Testis (tissue), 3 donors: ENCODE results near the gene CRYZ. TPM values are rescaled to one million over a fixed set of nuclear protein-coding genes. Genes with fewer than 3 reads are reported as not detected.

ENCODE experiments used
- DNase-seq: peaks from one replicate; pipeline ENCODE4 v3.0.0-alpha.2; 2019
- H3K27ac ChIP-seq, 2 donors: fragments of 200-600 bp; sonication (generic); one replicate each; pipeline ENCODE4 v1.5.1; 2019
- H3K27me3 ChIP-seq: fragments of 200-600 bp; sonication (generic); one replicate; pipeline ENCODE4 v1.5.1; 2019
- H3K36me3 ChIP-seq: fragments of 200-600 bp; sonication (generic); one replicate; pipeline ENCODE4 v1.5.1; 2017; ENCODE audit warnings: low read depth; ENCODE audit errors: missing control alignments
- H3K4me1 ChIP-seq: fragments of 200-600 bp; sonication (generic); one replicate; pipeline ENCODE4 v1.5.1; 2019
- H3K4me3 ChIP-seq, 2 donors: fragments of 200-600 bp; sonication (generic); one replicate each; pipeline ENCODE4 v1.5.1; 2017 to 2019
- H3K9me3 ChIP-seq: fragments of 200-600 bp; sonication (generic); one replicate; pipeline ENCODE4 v1.5.1; 2017
- CTCF ChIP-seq, 3 experiments: fragments of 450-650 bp in 2 of 3; fragments of 200-600 bp in 1 of 3; sonication (generic) in 1 of 3; IDR thresholded peaks; one replicate each; pipeline ENCODE4 v1.5.1; 2016 to 2019; ENCODE audit warnings: antibody characterized with exemption in 3 of 3, mild to moderate bottlenecking in 2 of 3, moderate library complexity in 1 of 3
- POLR2A ChIP-seq: fragments of 450-650 bp; IDR thresholded peaks from one replicate; pipeline ENCODE4 v1.6.1; 2017; ENCODE audit warnings: antibody characterized with exemption, mild to moderate bottlenecking, moderate library complexity
- WGBS, 2 donors: methylation state at CpG; one replicate each; pipeline ENCODE4 v1.1.5; 2018; 5-methylcytosine and 5-hydroxymethylcytosine counted together
- intact Hi-C: fragments of 100-400 bp; cut with DNase I; formaldehyde crosslinking; loops from one replicate; pipeline ENCODE4 v1.15.1; 2023; ENCODE audit warnings: low total_unique reads
- polyA plus RNA-seq: library from polyadenylated mRNA; stranded (reverse); fragments of 350-450 nt; fragmentation: Illumina TruSeq; extraction: RNeasy Lipid Tissue Mini Kit (QIAGEN cat#74804); gene quantifications from one replicate; pipeline ENCODE4 v1.2.3, GENCODE V29; 2014; ENCODE audit warnings: low read depth, low replicate concordance; ENCODE audit not compliant: insufficient read depth
- total RNA-seq, 2 donors: library from RNA; depleted of rRNA; stranded (reverse); fragments of >200 nt; gene quantifications; one replicate each; pipeline ENCODE4 v1.2.3, GENCODE V29; 2016

The CRYZ gene
- total and polyA plus RNA-seq, 3 donors from 2014 or later: 11.7 to 21.4 (median 13.8) TPM

GRCh38 chr1:74689621-74690363 lies 43.1 kb downstream of the CRYZ start:
- Histone ChIP-seq H3K4me3 (no peak overlapping the region), H3K4me1 (peaks cover 6% of the 10 kb centered on the region), H3K27me3 (no peaks in the 10 kb centered on the region), H3K9me3 (no peaks in the 10 kb centered on the region), H3K27ac (peak overlapping the region; percentile 15 to 50), H3K36me3 (no peaks in the 10 kb centered on the region)
- intact Hi-C loops: no loop called here
- DNase-seq: peak; percentile 78
- TF ChIP-seq CTCF (IDR thresholded peaks at IDR 0.05): peak; percentile 81 to 87 (median 83)
- TF ChIP-seq POLR2A: no peak
- 22 to 23% methylated on average over 5 of the region's 5 CpGs for WGBS, 2 donors

DNA sequence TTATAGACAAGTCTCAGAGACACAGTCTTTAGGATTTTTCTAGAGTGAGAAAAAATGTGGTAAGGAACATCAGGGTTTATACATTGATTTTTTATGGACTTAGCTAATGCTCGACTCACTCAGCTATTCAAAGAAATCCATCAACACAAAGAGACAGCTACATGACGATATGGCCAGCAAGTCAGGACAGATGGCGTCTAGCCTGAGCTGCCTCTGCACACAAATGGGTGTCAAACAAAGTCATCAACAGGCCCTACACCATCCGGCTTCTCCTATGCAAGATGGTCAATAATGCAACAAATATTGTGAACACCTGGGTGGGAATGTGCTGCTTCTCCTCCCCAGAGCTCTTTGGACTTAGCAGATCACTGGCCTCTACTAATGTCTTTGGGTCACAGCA lies 45.9 kb downstream of the CRYZ start:
- WGBS, 2 donors: 92 to 96% methylated on average over 4 of the region's 4 CpGs
- no peak for TF ChIP-seq CTCF (IDR thresholded peaks at IDR 0.05)
- TF ChIP-seq POLR2A: no peak
- Histone ChIP-seq H3K36me3 (no peaks in the 10 kb centered on the region), H3K4me3 (no peak overlapping the region), H3K4me1 (peaks cover 6% of the 10 kb centered on the region), H3K27me3 (no peaks in the 10 kb centered on the region), H3K9me3 (no peaks in the 10 kb centered on the region), H3K27ac (no peak overlapping the region)
- no peak for DNase-seq
- intact Hi-C loops: no loop called here

DNA sequence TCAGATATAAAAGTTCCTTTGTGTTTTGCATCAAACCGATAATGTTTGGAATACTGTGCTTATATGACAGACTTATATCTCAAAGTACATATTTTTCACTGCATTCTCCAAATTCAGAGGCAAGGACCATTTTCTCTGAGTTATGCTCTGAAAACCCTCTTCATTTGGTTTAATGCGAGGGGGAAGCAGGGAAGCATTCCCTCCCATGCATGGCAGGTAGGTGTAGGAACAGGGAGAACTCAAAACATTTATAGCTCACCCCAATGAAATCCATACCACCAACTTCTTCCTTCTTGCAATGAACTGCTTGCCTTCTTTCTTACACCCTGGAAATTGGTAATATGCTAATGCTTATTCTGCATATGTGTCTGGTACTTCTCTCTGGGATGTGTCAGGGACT lies 48.5 kb downstream of the CRYZ start:
- Histone ChIP-seq H3K4me1 (no peaks in the 10 kb centered on the region), H3K9me3 (no peaks in the 10 kb centered on the region), H3K27ac (no peak overlapping the region), H3K27me3 (no peaks in the 10 kb centered on the region), H3K4me3 (no peak overlapping the region), H3K36me3 (no peaks in the 10 kb centered on the region)
- no peak for TF ChIP-seq POLR2A
- TF ChIP-seq CTCF (IDR thresholded peaks at IDR 0.05): no peak
- intact Hi-C loops: no loop called here
- 92 to 93% methylated on average over 2 of the region's 2 CpGs for WGBS, 2 donors
- no peak for DNase-seq

DNA sequence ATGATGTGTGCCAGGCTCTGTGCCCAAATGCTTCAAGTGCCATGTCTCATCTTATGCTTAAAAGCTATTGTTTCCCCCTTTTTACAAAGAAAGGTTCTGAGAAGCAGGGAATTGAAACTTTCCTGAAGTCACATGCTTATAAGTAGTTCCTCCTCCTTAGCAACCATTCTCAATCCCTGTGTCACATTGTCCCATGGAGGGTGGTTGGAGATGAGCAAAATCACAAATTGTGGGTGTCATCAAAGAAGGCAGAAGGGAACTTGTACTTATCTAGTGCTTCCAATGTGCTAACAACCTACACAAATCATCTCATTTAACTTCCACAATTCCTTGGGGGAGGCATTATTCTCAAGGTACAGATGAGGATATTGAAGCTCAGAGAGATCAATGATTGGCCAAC lies 49.2 kb downstream of the CRYZ start:
- no peak for DNase-seq
- TF ChIP-seq POLR2A: no peak
- TF ChIP-seq CTCF (IDR thresholded peaks at IDR 0.05): no peak
- no peak overlapping the region for H3K27ac ChIP-seq
- H3K9me3 ChIP-seq: no peaks in the 10 kb centered on the region
- H3K4me1 ChIP-seq: no peaks in the 10 kb centered on the region
- no peaks in the 10 kb centered on the region for H3K36me3 ChIP-seq
- intact Hi-C loops: no loop called here
- H3K4me3 ChIP-seq: no peak overlapping the region
- H3K27me3 ChIP-seq: no peaks in the 10 kb centered on the region

- DNase-seq: no peak
- Histone ChIP-seq H3K36me3 (no peaks in the 10 kb centered on the region), H3K9me3 (no peaks in the 10 kb centered on the region), H3K4me3 (no peak overlapping the region), H3K4me1 (no peaks in the 10 kb centered on the region), H3K27me3 (no peaks in the 10 kb centered on the region), H3K27ac (no peak overlapping the region)
- intact Hi-C loops: no loop called here
- 69 to 88% methylated on average over 2 of the region's 2 CpGs for WGBS, 2 donors
- TF ChIP-seq POLR2A (no peak), CTCF (IDR thresholded peaks at IDR 0.05) (no peak)
Measured at GRCh38 chr1:74681851-74682250, 51.0 kb downstream of the CRYZ start.
